K562 (cell line): Measurements from ENCODE around the gene DYNLT2. TPM values are rescaled to one million over a fixed set of nuclear protein-coding genes. Genes with fewer than 3 reads are reported as not detected.
A peak's percentile ranks its signal among the peaks of the same experiment; 100 is the strongest.

ENCODE experiments used
- BCOR ChIP-seq: fragments of 450-650 bp; IDR thresholded peaks from 2 replicates; pipeline ENCODE4 v1.6.1; 2016
- CBFA2T2 ChIP-seq: fragments of 450-650 bp; conservative IDR thresholded peaks from 2 replicates; pipeline ENCODE4 v1.6.1; 2017; ENCODE audit warnings: mild to moderate bottlenecking
- CHD1 ChIP-seq: fragments of 200-600 bp; sonication (generic); IDR thresholded peaks from one replicate; pipeline ENCODE4 v1.6.1; 2012; ENCODE audit warnings: mild to moderate bottlenecking, moderate library complexity, low read length, inconsistent platforms
- ELF2 ChIP-seq: fragments of 250-450 bp; sonication (Bioruptor Pico); IDR thresholded peaks from 2 replicates; pipeline ENCODE4 v1.5.0; 2021; ENCODE audit warnings: mild to moderate bottlenecking
- FOXK1 ChIP-seq: sonication (generic); formaldehyde crosslinking; IDR thresholded peaks from 2 replicates; pipeline ENCODE4 v1.8.0; 2022; ENCODE audit warnings: missing genetic modification reagents, mild to moderate bottlenecking, borderline replicate concordance
- ILF3 ChIP-seq: fragments of 450-650 bp; IDR thresholded peaks from 2 replicates; pipeline ENCODE4 v1.6.1; 2018; ENCODE audit warnings: antibody characterized with exemption, mild to moderate bottlenecking, moderate library complexity, borderline replicate concordance
- KDM5B ChIP-seq: fragments of 200-600 bp; sonication (generic); IDR thresholded peaks from 2 replicates; pipeline ENCODE4 v1.6.1; 2012; ENCODE audit warnings: low read depth, mild to moderate bottlenecking, moderate library complexity, low read length, control low read depth, inconsistent platforms; ENCODE audit not compliant: insufficient replicate concordance
- L3MBTL2 ChIP-seq: fragments of 450-650 bp; IDR thresholded peaks from 2 replicates; pipeline ENCODE4 v1.6.1; 2016; ENCODE audit warnings: mild to moderate bottlenecking, moderate library complexity
- LCOR ChIP-seq: sonication (generic); formaldehyde crosslinking; IDR thresholded peaks from 2 replicates; pipeline ENCODE4 v1.8.0; 2022; ENCODE audit warnings: mild to moderate bottlenecking, missing genetic modification reagents
- NCOA6 ChIP-seq: fragments of 450-650 bp; IDR thresholded peaks from 2 replicates; pipeline ENCODE4 v1.6.1; 2017; ENCODE audit warnings: mild to moderate bottlenecking
- NR2C2 ChIP-seq, 2 experiments: fragments of 200-800 bp in 1 of 2; sonication (Bioruptor generic) in 1 of 2; sonication (generic) in 1 of 2; formaldehyde crosslinking in 1 of 2; IDR thresholded peaks; 2 replicates each; pipeline versions ENCODE4 v1.6.1 to v1.8.0; 2016 to 2022; ENCODE audit warnings: mild to moderate bottlenecking in 1 of 2, missing compliant biosample characterization in 1 of 2, missing genetic modification characterization in 1 of 2, missing genetic modification reagents in 1 of 2
- NRF1 ChIP-seq, 2 experiments: fragments of 450-650 bp; IDR thresholded peaks in 1 of 2; conservative IDR thresholded peaks in 1 of 2; 2 replicates each; pipeline ENCODE4 v1.6.1; 2014; ENCODE audit warnings: mild to moderate bottlenecking in 2 of 2
- PHF8 ChIP-seq: fragments of 200-600 bp; sonication (generic); IDR thresholded peaks from 2 replicates; pipeline ENCODE4 v1.6.1; 2012; ENCODE audit warnings: mixed run types, mild to moderate bottlenecking, inconsistent platforms, low read length, moderate library complexity, borderline replicate concordance
- TEAD1 ChIP-seq, 2 experiments: fragments of 450-650 bp in 1 of 2; sonication (generic) in 1 of 2; formaldehyde crosslinking; IDR thresholded peaks; 2 replicates each; pipeline versions ENCODE4 v1.4.0 to v1.8.0; 2020 to 2022; ENCODE audit warnings: mild to moderate bottlenecking in 2 of 2, missing genetic modification reagents in 1 of 2
- ZBED1 ChIP-seq: IDR thresholded peaks from 2 replicates; pipeline ENCODE4 v1.6.1; 2014
- ZNF263 ChIP-seq: sonication (generic); formaldehyde crosslinking; IDR thresholded peaks from 2 replicates; pipeline ENCODE4 v1.8.0; 2022; ENCODE audit warnings: mild to moderate bottlenecking, missing genetic modification reagents, borderline replicate concordance
- ZNF699 ChIP-seq: fragments of 250-450 bp; sonication (Bioruptor Pico); IDR thresholded peaks from 2 replicates; pipeline ENCODE4 v1.8.0; 2021; ENCODE audit warnings: mild to moderate bottlenecking, moderate library complexity; ENCODE audit not compliant: insufficient replicate concordance
- polyA plus RNA-seq, 8 experiments: library from polyadenylated mRNA; depleted of rRNA in 4 of 8; stranded (reverse) in 5 of 8; unstranded in 3 of 8; fragments of >200 nt; fragmentation: Nextera tagmentation in 2 of 8; fragmentation: Illumina TruSeq in 1 of 8; extraction: Ambion mirVana in 2 of 8; extraction: Trizol in 1 of 8; gene quantifications; 2 replicates each; pipeline versions ENCODE4 v1.2.1 to v1.2.3, GENCODE V29; 2011 to 2014; ENCODE audit warnings: inconsistent platforms in 1 of 8, missing spikeins in 1 of 8
- total RNA-seq, 7 experiments: library from RNA; depleted of rRNA in 6 of 7; stranded (reverse); fragments of >200 nt in 6 of 7; fragmentation: Illumina TruSeq in 2 of 7; extraction: Trizol in 2 of 7; gene quantifications; 2 replicates each; pipeline versions ENCODE4 v1.2.1 to v1.2.3, GENCODE V29; 2011 to 2021; ENCODE audit warnings: low replicate concordance in 1 of 7
- TF ChIP-seq, protein P1 (sequence below), 2 experiments: IDR thresholded peaks; 2 replicates each; pipeline ENCODE4 v1.6.1; 2012; ENCODE audit warnings: improper control_type of control experiment in 2 of 2, low read depth in 2 of 2, low read length in 2 of 2, borderline replicate concordance in 1 of 2
- TF ChIP-seq, protein P2 (sequence below): sonication (generic); IDR thresholded peaks from 2 replicates; pipeline ENCODE4 v1.6.1; 2016
- TF ChIP-seq, protein P3 (sequence below): fragments of 450-650 bp; IDR thresholded peaks from 2 replicates; pipeline ENCODE4 v1.6.1; 2016; ENCODE audit warnings: borderline replicate concordance
- TF ChIP-seq, protein P4 (sequence below), 3 experiments: fragments of 200-800 bp in 1 of 3; sonication (Bioruptor generic) in 1 of 3; sonication (generic) in 1 of 3; formaldehyde crosslinking in 1 of 3; IDR thresholded peaks; 2 replicates each; pipeline versions ENCODE4 v1.6.1 to v1.8.0; 2016 to 2022; ENCODE audit warnings: mild to moderate bottlenecking in 2 of 3, missing compliant biosample characterization in 2 of 3, missing genetic modification characterization in 2 of 3, missing genetic modification reagents in 1 of 3

The DYNLT2 gene
- total and polyA plus RNA-seq, 9 of the 15 experiments (the other 6 are each of a cell fraction or from before 2014, with no cell fraction given): 2.0 to 12.8 (median 6.3) TPM

DNA sequence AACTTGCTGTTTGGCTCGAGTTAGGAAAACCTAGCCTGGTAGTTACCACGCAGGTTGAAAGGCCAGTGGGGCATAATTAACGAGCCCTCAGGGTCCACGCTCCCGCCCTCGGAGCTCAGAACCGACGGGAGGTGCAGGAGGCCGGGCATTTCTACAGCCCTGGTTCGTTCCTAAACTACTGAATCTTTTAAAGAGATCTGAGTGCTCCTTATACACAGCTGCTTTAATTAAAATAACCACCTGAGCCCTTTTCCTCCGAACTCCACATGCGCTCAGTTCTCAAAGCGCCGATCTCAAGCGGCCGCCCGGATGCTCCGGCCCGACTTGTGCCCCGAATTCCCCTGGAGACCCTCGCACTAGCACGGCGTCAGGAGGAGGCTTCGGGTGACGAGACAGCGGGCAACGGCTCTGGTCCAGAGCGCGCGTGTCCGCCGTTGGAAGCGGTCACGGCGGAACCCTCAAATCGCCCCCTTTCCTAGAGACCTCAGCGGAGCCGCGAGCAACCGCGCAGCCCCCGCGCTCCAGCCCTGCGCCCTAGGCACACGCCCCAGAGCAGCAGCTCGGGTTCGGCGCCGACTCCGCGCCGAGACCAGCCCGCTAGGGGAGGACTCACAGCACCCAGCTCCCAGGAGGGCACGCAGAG, 49.9 kb downstream of the DYNLT2 start (continued):
- TF ChIP-seq PHF8 (peak; percentile 92), ZNF699 (no peak), CHD1 (peak; percentile 28), FOXK1 (CRISPR knock-in tag) (no peak), ZNF263 (peak; percentile 19; the same call in 1 of the 2 replicates), ZBED1 (no peak), BCOR (peak; percentile 35; the same call in 1 of the 2 replicates), NCOA6 (peak; percentile 82), KDM5B (no peak), CBFA2T2 (no peak), NRF1 (conservative IDR thresholded peaks at IDR 0.05 in 1 of 2, IDR thresholded peaks at IDR 0.05 in 1 of 2) (peak; percentile 64 to 75), TEAD1 (CRISPR knock-in tag; IDR thresholded peaks at IDR 0.05) (no peak; a peak in 1 of 4 replicates), L3MBTL2 (peak; percentile 35; the same call in 1 of the 2 replicates), ELF2 (CRISPR knock-in tag) (no peak), ILF3 (no peak), LCOR (CRISPR knock-in tag) (0 out of 2 replicates have a peak, but pooled peaks have one; percentile 18), NR2C2 (CRISPR knock-in tag; IDR thresholded peaks at IDR 0.05) (no peak), NR2C2 (tag; IDR thresholded peaks at IDR 0.05) (no peak)
- TF ChIP-seq, protein P1, sequence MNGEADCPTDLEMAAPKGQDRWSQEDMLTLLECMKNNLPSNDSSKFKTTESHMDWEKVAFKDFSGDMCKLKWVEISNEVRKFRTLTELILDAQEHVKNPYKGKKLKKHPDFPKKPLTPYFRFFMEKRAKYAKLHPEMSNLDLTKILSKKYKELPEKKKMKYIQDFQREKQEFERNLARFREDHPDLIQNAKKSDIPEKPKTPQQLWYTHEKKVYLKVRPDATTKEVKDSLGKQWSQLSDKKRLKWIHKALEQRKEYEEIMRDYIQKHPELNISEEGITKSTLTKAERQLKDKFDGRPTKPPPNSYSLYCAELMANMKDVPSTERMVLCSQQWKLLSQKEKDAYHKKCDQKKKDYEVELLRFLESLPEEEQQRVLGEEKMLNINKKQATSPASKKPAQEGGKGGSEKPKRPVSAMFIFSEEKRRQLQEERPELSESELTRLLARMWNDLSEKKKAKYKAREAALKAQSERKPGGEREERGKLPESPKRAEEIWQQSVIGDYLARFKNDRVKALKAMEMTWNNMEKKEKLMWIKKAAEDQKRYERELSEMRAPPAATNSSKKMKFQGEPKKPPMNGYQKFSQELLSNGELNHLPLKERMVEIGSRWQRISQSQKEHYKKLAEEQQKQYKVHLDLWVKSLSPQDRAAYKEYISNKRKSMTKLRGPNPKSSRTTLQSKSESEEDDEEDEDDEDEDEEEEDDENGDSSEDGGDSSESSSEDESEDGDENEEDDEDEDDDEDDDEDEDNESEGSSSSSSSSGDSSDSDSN (IDR thresholded peaks at IDR 0.05; ENCODE audit: borderline replicate concordance in 1 of 2, low read depth in 2 of 2, low read length in 2 of 2): peak in 1 of 2 experiments; percentile 22; a peak in 1 of 4 replicates
- TF ChIP-seq, protein P2, sequence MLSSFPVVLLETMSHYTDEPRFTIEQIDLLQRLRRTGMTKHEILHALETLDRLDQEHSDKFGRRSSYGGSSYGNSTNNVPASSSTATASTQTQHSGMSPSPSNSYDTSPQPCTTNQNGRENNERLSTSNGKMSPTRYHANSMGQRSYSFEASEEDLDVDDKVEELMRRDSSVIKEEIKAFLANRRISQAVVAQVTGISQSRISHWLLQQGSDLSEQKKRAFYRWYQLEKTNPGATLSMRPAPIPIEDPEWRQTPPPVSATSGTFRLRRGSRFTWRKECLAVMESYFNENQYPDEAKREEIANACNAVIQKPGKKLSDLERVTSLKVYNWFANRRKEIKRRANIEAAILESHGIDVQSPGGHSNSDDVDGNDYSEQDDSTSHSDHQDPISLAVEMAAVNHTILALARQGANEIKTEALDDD: peak; percentile 58; the same call in 1 of the 2 replicates
- TF ChIP-seq, protein P3, sequence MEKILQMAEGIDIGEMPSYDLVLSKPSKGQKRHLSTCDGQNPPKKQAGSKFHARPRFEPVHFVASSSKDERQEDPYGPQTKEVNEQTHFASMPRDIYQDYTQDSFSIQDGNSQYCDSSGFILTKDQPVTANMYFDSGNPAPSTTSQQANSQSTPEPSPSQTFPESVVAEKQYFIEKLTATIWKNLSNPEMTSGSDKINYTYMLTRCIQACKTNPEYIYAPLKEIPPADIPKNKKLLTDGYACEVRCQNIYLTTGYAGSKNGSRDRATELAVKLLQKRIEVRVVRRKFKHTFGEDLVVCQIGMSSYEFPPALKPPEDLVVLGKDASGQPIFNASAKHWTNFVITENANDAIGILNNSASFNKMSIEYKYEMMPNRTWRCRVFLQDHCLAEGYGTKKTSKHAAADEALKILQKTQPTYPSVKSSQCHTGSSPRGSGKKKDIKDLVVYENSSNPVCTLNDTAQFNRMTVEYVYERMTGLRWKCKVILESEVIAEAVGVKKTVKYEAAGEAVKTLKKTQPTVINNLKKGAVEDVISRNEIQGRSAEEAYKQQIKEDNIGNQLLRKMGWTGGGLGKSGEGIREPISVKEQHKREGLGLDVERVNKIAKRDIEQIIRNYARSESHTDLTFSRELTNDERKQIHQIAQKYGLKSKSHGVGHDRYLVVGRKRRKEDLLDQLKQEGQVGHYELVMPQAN: peak; percentile 95
- TF ChIP-seq, protein P4, sequence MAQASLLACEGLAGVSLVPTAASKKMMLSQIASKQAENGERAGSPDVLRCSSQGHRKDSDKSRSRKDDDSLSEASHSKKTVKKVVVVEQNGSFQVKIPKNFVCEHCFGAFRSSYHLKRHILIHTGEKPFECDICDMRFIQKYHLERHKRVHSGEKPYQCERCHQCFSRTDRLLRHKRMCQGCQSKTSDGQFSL (CRISPR knock-in tag; IDR thresholded peaks at IDR 0.05): peak; percentile 23; the same call in 1 of the 2 replicates
- TF ChIP-seq, protein P4 (tag; IDR thresholded peaks at IDR 0.05): no peak
